Skeletal muscle tissue (tissue), 4 donors: ENCODE results near the gene TRIM2. TPM values are rescaled to one million over a fixed set of nuclear protein-coding genes. Genes with fewer than 3 reads are reported as not detected.

Experiments used
- H3K27ac ChIP-seq: one replicate; pipeline ENCODE4 v1.7.0; 2013; ENCODE audit warnings: mild to moderate bottlenecking, low read depth, low read length, inconsistent platforms
- H3K27me3 ChIP-seq, 3 donors: one replicate each; pipeline ENCODE4 v1.7.0; 2013; ENCODE audit warnings: low read length in 3 of 3; ENCODE audit not compliant: control insufficient read depth in 3 of 3, insufficient read depth in 3 of 3
- H3K36me3 ChIP-seq, 3 donors: one replicate each; pipeline ENCODE4 v1.7.0; 2013; ENCODE audit warnings: low read length in 3 of 3; ENCODE audit not compliant: control insufficient read depth in 3 of 3, insufficient read depth in 3 of 3
- H3K4me1 ChIP-seq, 3 donors: one replicate each; pipeline ENCODE4 v1.7.0; 2013; ENCODE audit warnings: low read length in 3 of 3, mild to moderate bottlenecking in 3 of 3; ENCODE audit not compliant: control insufficient read depth in 3 of 3, insufficient read depth in 3 of 3
- H3K4me3 ChIP-seq, 3 donors: one replicate each; pipeline ENCODE4 v1.7.0; 2013; ENCODE audit warnings: low read length in 3 of 3
- H3K9ac ChIP-seq, 3 donors: one replicate each; pipeline ENCODE4 v1.7.0; 2013; ENCODE audit warnings: low read length in 3 of 3, mild to moderate bottlenecking in 3 of 3, moderate library complexity in 2 of 3, low read depth in 1 of 3
- H3K9me3 ChIP-seq, 3 donors: one replicate each; pipeline ENCODE4 v1.7.0; 2013; ENCODE audit warnings: low read length in 3 of 3; ENCODE audit not compliant: control insufficient read depth in 3 of 3
- total RNA-seq: library from RNA; depleted of rRNA; stranded (reverse); fragments of >200 nt; gene quantifications from one replicate; pipeline ENCODE4 v1.2.3, GENCODE V29; 2014
- donor health status: Osteomylitis.

Gene TRIM2
- total RNA-seq, 1 donor from 2014 or later = 21.4 TPM

DNA sequence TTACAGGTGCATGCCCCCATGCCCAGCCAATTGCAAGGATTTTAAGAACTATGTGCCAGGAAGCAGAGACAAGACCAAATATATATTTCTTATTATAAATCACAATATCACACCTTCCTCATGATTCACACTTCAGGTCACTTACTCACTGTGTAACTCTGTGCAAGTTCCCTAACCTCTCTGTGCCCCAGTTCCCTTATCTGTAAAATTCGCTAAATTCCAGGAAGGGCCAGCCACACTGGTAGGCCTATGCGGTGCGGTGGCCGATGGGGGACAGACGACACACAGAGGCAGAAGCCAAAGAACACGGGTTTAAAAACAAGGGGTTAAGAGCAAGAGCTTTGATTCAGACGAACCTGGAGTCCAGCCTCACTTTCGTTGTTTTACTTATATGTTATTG, 2.8 kb downstream of the TRIM2 start:
- Histone ChIP-seq H3K27me3 (no peaks in the 10 kb centered on the region), H3K4me1 (peaks cover 5 to 9% (median 7%) of the 10 kb centered on the region in 3 donors), H3K27ac (no peak overlapping the region), H3K9me3 (no peaks in the 10 kb centered on the region), H3K4me3 (no peak overlapping the region), H3K9ac (no peak overlapping the region), H3K36me3 (no peaks in the 10 kb centered on the region)

DNA sequence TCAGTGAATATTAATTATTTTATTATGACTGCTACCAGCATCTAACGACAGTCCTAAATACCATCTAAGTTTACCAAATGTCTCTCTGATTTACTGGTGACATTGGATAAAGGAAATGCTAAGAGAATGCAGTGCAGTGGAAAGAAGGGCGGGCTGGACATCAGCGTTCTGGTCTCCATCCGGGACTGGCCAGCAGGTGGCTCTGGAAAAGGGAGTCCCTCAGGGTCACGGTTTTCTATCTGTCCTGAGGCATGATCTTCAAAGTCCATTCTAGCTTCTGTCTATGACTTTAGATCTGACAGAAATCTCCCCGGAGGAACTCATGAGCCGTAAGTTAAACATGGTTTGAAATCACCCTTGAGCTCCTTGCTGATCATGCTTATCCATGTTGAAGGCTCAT, 3.3 kb downstream of the TRIM2 start:
- Histone ChIP-seq H3K36me3 (no peaks in the 10 kb centered on the region), H3K27me3 (no peaks in the 10 kb centered on the region), H3K4me3 (no peak overlapping the region), H3K9ac (no peak overlapping the region), H3K4me1 (peaks cover 5 to 9% (median 7%) of the 10 kb centered on the region in 3 donors), H3K27ac (no peak overlapping the region), H3K9me3 (no peaks in the 10 kb centered on the region)

DNA sequence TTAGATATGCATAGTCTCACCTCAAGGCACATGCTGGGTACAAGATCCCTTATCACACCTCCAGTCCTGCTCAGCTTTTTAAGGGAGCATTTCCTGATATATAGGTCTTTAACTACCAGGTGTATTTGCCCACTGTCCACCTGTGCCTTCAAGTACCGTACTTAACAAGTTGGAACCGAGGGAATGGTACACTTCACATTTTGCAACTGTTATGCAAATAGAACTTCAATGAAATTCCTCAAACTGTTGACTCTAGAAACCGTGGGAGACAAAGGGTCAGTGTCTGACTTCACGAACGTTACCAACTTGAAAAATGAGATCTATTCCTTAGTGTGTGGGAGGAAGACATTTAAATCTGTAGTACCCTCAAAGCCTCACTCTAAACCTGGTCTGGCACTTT, 5.2 kb downstream of the TRIM2 start:
- no peak overlapping the region for H3K27ac ChIP-seq
- no peaks in the 10 kb centered on the region for H3K9me3 ChIP-seq
- no peak overlapping the region for H3K9ac ChIP-seq
- peaks cover 3 to 9% (median 5%) of the 10 kb centered on the region in 3 donors for H3K4me1 ChIP-seq
- no peak overlapping the region for H3K4me3 ChIP-seq
- H3K27me3 ChIP-seq = no peaks in the 10 kb centered on the region
- no peaks in the 10 kb centered on the region for H3K36me3 ChIP-seq

DNA sequence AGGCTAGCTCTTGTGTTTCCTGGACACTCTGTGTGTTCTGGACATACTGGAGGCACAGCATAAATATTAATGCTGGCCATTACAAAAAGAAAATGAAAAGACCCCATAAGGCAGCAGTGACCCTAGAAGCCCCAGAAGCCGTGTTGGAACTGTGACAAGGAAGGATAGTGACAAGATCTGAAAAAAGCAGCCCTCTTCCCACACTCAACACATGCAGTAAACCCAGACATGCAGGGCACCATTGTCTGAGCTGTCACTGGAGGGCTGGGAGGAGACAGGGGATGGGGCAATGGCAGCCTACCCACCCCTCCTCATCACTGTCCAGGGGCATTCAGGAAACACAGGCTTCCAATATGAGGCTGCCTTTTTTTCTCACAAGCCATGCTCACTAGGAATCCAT, 6.5 kb downstream of the TRIM2 start:
- no peak overlapping the region for H3K9ac ChIP-seq
- H3K27me3 ChIP-seq = no peaks in the 10 kb centered on the region
- H3K27ac ChIP-seq = no peak overlapping the region
- H3K4me3 ChIP-seq = no peak overlapping the region
- H3K9me3 ChIP-seq = no peaks in the 10 kb centered on the region
- no peaks in the 10 kb centered on the region for H3K36me3 ChIP-seq
- H3K4me1 ChIP-seq = peaks cover 3 to 5% (median 5%) of the 10 kb centered on the region in 3 donors

DNA sequence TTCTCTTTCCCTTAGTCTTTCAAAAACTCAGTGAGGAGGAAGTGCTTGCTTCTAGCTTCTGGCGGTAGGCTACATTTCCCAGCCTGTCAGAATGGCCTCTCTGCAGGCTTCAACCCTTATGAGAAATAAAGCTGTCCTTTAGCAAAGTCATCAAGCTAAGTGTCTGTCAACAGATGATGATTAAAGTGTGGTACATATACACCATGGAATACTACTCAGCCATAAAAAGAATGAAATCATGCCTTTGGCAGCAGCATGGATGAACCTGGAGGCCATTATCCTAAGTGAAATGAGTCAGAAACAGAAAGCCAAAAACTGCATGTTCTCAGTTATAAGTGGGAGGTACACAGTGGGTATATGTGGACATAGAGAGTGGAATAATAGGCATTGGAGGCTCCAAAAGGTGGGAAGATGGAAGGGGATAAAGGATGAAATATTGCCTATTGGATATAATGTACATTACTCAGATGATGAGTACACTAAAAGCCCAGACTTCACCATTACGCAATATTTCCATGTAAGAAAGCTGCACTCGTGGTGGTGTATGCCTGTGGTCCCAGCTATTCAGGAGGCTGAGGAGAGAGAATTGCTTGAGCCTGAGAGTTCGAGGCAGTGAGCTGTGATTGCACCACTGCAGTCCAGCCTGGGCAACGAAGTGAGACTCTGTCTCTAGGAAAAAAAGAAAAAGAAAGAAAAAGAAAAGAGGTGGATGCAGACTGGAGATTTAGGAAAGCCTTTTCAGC, 7.9 kb downstream of the TRIM2 start:
- Histone ChIP-seq H3K9ac (no peak overlapping the region), H3K4me3 (no peak overlapping the region), H3K27me3 (no peaks in the 10 kb centered on the region), H3K4me1 (peaks cover 3 to 5% (median 5%) of the 10 kb centered on the region in 3 donors), H3K9me3 (no peaks in the 10 kb centered on the region), H3K27ac (no peak overlapping the region), H3K36me3 (no peaks in the 10 kb centered on the region)

DNA sequence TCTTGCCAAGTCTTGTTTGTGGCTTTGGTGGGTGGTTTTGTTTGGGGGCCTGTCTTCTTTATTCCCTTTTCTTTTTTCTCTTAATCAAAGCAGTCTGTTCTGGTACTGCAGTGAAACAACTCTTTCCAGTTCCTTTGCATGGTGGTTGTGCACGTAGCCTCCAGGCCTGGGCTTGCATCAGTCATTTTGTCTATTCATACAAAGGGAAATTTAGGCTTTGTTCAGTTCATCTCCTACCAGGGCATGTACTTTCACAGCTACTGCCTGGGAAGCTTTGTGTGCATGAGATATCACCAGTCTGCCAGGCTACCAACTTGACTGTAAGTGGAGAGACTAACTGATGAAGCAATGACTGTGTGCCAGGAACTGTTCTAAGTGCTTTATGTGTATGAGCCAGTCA, 8.5 kb downstream of the TRIM2 start:
- Histone ChIP-seq H3K27me3 (no peaks in the 10 kb centered on the region), H3K9me3 (no peaks in the 10 kb centered on the region), H3K36me3 (no peaks in the 10 kb centered on the region), H3K4me1 (peaks cover 3 to 5% (median 5%) of the 10 kb centered on the region in 3 donors), H3K9ac (no peak overlapping the region), H3K27ac (no peak overlapping the region), H3K4me3 (no peak overlapping the region)

DNA sequence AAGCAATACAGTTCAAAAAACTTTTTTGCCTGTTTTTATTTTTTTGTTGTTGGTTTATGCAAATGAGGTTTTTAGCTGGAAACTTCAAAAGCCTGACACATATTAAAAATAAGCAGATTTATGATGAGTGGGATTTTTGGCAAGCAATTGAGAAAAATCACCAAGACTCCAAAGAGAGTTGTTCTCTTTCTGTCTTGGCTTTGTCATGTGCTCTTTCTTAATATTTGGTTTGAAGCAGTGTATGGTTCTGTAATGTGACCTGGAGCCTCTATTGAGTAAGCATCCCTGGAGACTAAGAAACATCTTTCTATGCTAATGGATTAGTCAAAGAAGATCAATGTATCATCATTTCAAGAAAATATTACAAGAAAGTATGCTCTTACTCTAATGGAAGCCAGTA, 11.7 kb downstream of the TRIM2 start:
- Histone ChIP-seq H3K27ac (no peak overlapping the region), H3K9me3 (no peaks in the 10 kb centered on the region), H3K4me1 (peaks cover 0 to 3% (median 0%) of the 10 kb centered on the region in 3 donors), H3K27me3 (no peaks in the 10 kb centered on the region), H3K36me3 (no peaks in the 10 kb centered on the region), H3K4me3 (no peak overlapping the region), H3K9ac (no peak overlapping the region)

DNA sequence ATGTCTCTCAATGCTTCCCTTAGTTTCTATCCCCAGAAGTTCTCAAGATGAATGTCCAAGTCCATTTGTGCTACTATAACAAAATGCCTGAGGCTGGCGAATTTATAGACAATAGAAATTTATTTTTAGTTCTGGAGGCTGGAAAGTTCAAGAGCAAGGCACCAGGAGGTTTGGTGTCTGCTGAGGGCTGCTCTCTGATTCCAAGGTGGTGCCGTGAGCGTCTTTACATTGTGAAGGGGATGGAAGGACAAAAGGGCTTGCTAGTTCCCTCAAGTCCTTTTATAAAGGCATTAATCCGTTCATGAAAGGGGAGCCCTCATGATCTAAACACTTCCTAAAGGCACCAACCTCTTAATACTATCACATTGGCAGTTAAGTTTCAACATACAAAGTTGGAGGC, 12.3 kb downstream of the TRIM2 start:
- Histone ChIP-seq H3K27ac (no peak overlapping the region), H3K27me3 (no peaks in the 10 kb centered on the region), H3K9me3 (no peaks in the 10 kb centered on the region), H3K4me3 (no peak overlapping the region), H3K4me1 (no peaks in the 10 kb centered on the region), H3K36me3 (no peaks in the 10 kb centered on the region), H3K9ac (no peak overlapping the region)

DNA sequence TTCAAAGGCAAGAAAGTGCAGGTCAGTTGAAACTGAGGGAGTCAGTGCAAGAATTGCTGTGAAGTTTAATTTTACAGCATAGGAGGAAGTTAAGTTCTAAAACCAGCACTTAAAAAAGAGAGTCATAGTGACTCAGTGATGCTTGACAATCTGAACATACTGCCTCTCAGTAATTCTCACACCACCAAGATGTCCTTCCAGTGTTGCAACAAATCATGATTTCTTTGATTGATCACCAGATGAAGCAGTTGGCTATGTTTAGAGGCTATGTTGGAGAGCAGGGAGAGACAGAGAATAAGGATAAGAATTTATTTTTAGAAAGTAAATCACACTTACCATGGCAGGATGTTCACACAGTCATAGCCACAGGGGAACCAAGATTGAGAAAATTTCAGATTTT, 13.2 kb downstream of the TRIM2 start:
- no peak overlapping the region for H3K4me3 ChIP-seq
- H3K36me3 ChIP-seq = no peaks in the 10 kb centered on the region

DNA sequence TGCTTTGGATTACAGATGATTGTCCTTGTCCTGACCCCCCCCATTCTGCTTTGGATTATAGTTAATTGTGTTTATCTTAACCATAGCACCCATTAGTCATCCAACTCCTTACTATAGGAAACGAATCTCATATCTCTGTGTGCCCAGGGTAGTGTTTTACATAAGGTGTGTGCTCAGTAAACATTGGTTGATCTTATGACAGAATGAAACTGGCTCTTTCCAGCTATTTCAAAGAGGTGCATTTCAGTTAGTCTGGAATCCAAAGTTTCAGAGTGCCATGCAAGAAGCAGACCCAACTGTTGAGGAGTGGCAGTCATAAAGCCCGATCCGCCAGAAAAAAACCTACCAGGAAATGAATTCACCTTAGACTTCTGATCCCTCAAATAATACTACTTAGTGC, 14.7 kb downstream of the TRIM2 start:
- H3K36me3 ChIP-seq = no peaks in the 10 kb centered on the region
- peaks cover 9 to 11% (median 9%) of the 10 kb centered on the region in 3 donors for H3K4me1 ChIP-seq
- H3K27me3 ChIP-seq = no peaks in the 10 kb centered on the region
- no peak overlapping the region for H3K9ac ChIP-seq
- H3K27ac ChIP-seq = no peak overlapping the region
- no peak overlapping the region for H3K4me3 ChIP-seq
- H3K9me3 ChIP-seq = no peaks in the 10 kb centered on the region

More for the DNA sequence above, 13.2 kb downstream of the TRIM2 start:
- Histone ChIP-seq H3K27me3 (no peaks in the 10 kb centered on the region), H3K27ac (no peak overlapping the region), H3K9me3 (no peaks in the 10 kb centered on the region), H3K4me1 (peaks cover 4 to 6% (median 4%) of the 10 kb centered on the region in 3 donors), H3K9ac (no peak overlapping the region)
